Measurements from ENCODE around the gene WDR33. TPM values are rescaled to one million over a fixed set of nuclear protein-coding genes. Genes with fewer than 3 reads are reported as not detected.

WDR33 gene
- total RNA-seq, 1 donor from 2014 or later: 54.7 TPM

GRCh38 chr2:127655209-127656073, 155.5 kb downstream of the WDR33 start:
- H3K9me3 Mint-ChIP-seq: no peaks in the 10 kb centered on the region
- TF ChIP-seq, protein P1, sequence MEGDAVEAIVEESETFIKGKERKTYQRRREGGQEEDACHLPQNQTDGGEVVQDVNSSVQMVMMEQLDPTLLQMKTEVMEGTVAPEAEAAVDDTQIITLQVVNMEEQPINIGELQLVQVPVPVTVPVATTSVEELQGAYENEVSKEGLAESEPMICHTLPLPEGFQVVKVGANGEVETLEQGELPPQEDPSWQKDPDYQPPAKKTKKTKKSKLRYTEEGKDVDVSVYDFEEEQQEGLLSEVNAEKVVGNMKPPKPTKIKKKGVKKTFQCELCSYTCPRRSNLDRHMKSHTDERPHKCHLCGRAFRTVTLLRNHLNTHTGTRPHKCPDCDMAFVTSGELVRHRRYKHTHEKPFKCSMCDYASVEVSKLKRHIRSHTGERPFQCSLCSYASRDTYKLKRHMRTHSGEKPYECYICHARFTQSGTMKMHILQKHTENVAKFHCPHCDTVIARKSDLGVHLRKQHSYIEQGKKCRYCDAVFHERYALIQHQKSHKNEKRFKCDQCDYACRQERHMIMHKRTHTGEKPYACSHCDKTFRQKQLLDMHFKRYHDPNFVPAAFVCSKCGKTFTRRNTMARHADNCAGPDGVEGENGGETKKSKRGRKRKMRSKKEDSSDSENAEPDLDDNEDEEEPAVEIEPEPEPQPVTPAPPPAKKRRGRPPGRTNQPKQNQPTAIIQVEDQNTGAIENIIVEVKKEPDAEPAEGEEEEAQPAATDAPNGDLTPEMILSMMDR (conservative IDR thresholded peaks at IDR 0.05): no peak
- no peak overlapping the region for H3K27ac Mint-ChIP-seq
- H3K4me1 Mint-ChIP-seq (ENCODE audit: unreplicated experiment): peaks cover 6% of the 10 kb centered on the region
- no peaks in the 10 kb centered on the region for H3K27me3 Mint-ChIP-seq
- no peak for DNase-seq (ENCODE audit: extremely low spot score, unreplicated experiment)
- no peak overlapping the region for H3K4me3 Mint-ChIP-seq
- no peaks in the 10 kb centered on the region for H3K36me3 Mint-ChIP-seq

DNA sequence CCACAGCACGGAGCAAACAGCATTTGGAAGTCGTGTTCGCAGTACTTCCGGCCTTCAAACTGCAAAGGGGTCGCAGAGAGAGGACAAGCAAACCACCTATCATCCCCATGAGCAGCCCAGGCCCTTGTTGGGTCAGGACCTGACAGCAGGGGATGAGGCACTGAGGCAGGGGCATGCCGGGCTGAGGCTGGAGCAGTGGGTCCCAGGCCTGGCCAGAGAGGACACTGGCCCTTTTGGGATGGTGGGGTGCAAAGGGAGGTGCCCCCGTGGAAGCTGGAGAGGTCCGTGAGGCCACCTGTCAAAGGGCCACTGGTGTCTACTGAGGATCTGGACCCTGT, 156.2 kb downstream of the WDR33 start:
- Mint-ChIP-seq H3K27ac (no peak overlapping the region), H3K4me1 (ENCODE audit: unreplicated experiment) (peaks cover 6% of the 10 kb centered on the region), H3K4me3 (no peak overlapping the region), H3K9me3 (no peaks in the 10 kb centered on the region), H3K27me3 (no peaks in the 10 kb centered on the region), H3K36me3 (no peaks in the 10 kb centered on the region)
- TF ChIP-seq, protein P1 (conservative IDR thresholded peaks at IDR 0.05): no peak
- DNase-seq (ENCODE audit: extremely low spot score, unreplicated experiment): no peak

GRCh38 chr2:127654084-127654837, 156.7 kb downstream of the WDR33 start:
- H3K9me3 Mint-ChIP-seq: no peaks in the 10 kb centered on the region
- H3K27me3 Mint-ChIP-seq: peaks cover 3% of the 10 kb centered on the region
- H3K27ac Mint-ChIP-seq: no peak overlapping the region
- H3K4me1 Mint-ChIP-seq (ENCODE audit: unreplicated experiment): peaks cover 9% of the 10 kb centered on the region
- H3K4me3 Mint-ChIP-seq: no peak overlapping the region
- DNase-seq (ENCODE audit: extremely low spot score, unreplicated experiment): no peak
- H3K36me3 Mint-ChIP-seq: no peaks in the 10 kb centered on the region
- TF ChIP-seq, protein P1 (conservative IDR thresholded peaks at IDR 0.05): no peak

DNA sequence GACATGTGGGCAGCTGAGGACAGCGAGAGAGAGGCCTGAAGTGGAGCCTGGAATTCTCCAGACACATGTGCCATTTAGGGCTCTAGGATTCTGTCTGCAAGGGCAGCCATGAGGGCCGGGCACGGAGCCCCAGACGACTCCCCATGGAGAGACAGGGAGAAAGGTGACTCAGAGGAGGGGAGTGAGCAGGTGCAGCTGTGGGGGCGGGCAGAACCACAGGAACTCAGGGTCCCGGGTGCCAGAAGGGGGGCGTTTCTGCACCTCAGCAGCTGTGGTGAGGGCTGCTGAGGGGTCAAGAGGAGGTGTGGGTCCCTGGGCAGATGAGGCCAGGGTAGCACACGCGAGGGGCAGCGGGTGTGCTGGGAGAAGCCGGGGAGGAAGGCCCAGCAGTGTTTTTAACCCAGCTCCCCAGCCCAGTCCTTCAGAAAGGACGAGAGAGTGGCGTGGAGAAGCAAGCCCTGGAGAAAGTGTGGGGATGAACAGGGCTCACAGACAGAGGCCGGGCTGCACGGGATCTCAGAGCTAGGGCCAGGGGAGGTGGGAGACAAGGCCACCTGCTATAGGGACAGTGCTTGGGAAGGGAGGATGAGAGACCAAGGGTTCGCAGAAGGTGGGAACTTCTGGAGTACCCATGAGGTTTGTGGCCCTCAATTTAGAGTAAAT, 157.4 kb downstream of the WDR33 start:
- no peaks in the 10 kb centered on the region for H3K9me3 Mint-ChIP-seq
- no peak for DNase-seq (ENCODE audit: extremely low spot score, unreplicated experiment)

GRCh38 chr2:127652786-127653357, 158.1 kb downstream of the WDR33 start:
- Mint-ChIP-seq H3K36me3 (no peaks in the 10 kb centered on the region), H3K9me3 (no peaks in the 10 kb centered on the region), H3K4me1 (ENCODE audit: unreplicated experiment) (peaks cover 12% of the 10 kb centered on the region), H3K27ac (no peak overlapping the region), H3K4me3 (no peak overlapping the region), H3K27me3 (peaks cover 3% of the 10 kb centered on the region)
- TF ChIP-seq, protein P1 (conservative IDR thresholded peaks at IDR 0.05): no peak
- no peak for DNase-seq (ENCODE audit: extremely low spot score, unreplicated experiment)

More for the DNA sequence above, 157.4 kb downstream of the WDR33 start:
- H3K27ac Mint-ChIP-seq: no peak overlapping the region
- no peak overlapping the region for H3K4me3 Mint-ChIP-seq
- H3K36me3 Mint-ChIP-seq: no peaks in the 10 kb centered on the region
- H3K27me3 Mint-ChIP-seq: peaks cover 3% of the 10 kb centered on the region
- TF ChIP-seq, protein P1 (conservative IDR thresholded peaks at IDR 0.05): no peak
- peaks cover 9% of the 10 kb centered on the region for H3K4me1 Mint-ChIP-seq (ENCODE audit: unreplicated experiment)
